COR-L47 (cell line): ENCODE data around the gene SLC25A36.
A peak's percentile ranks its signal among the peaks of the same experiment; 100 is the strongest.
"Not testable (repeated sequence)": the region's sequence is repeated elsewhere in the genome, so short reads cannot be mapped to it uniquely, and the experiment has no call there.

ENCODE experiments used
- DNase-seq: peaks from one replicate; lab custom pipeline; 2025; lab: John Stamatoyannopoulos, UW

Gene SLC25A36

GRCh38 chr3:140995881-140996280 is 54.2 kb downstream of the SLC25A36 start:
- DNase-seq, result no peak

- DNase-seq, result peak; percentile 69
These were observed 58.5 kb downstream of the SLC25A36 start for GRCh38 chr3:141000027-141000663.

GRCh38 chr3:141000686-141001085 is 59.0 kb downstream of the SLC25A36 start:
- DNase-seq, result no peak

- no peak for DNase-seq
These were observed 64.7 kb downstream of the SLC25A36 start for GRCh38 chr3:141006344-141006743.

GRCh38 chr3:141009496-141009895 is 67.9 kb downstream of the SLC25A36 start:
- DNase-seq, result no peak

GRCh38 chr3:141011232-141011996 is 69.8 kb downstream of the SLC25A36 start:
- DNase-seq, result peak; percentile 83

GRCh38 chr3:141011997-141012262 is 70.3 kb downstream of the SLC25A36 start:
- no peak for DNase-seq

- DNase-seq, result no peak
These were observed 70.9 kb downstream of the SLC25A36 start for GRCh38 chr3:141012571-141012970.

GRCh38 chr3:141015481-141015880 is 73.8 kb downstream of the SLC25A36 start:
- no peak for DNase-seq

- not testable (repeated sequence) for DNase-seq
These were observed 76.0 kb downstream of the SLC25A36 start for GRCh38 chr3:141017366-141018322.

- no peak for DNase-seq
These were observed 77.6 kb downstream of the SLC25A36 start for GRCh38 chr3:141019244-141019643.

- no peak for DNase-seq
These were observed 78.7 kb downstream of the SLC25A36 start for GRCh38 chr3:141020143-141020830.

GRCh38 chr3:141021261-141021660 is 79.6 kb downstream of the SLC25A36 start:
- no peak for DNase-seq
